NCI-H1930 (cell line): ENCODE results near the gene ZMAT5.

ENCODE experiments used
- DNase-seq, 2 experiments: peaks; one replicate each; lab custom pipeline; 2025; lab: John Stamatoyannopoulos, UW

ZMAT5 gene

GRCh38 chr22:29706486-29706885, 60.3 kb downstream of the ZMAT5 start:
- DNase-seq, result no peak

GRCh38 chr22:29705651-29706050, 61.2 kb downstream of the ZMAT5 start:
- no peak for DNase-seq

DNA sequence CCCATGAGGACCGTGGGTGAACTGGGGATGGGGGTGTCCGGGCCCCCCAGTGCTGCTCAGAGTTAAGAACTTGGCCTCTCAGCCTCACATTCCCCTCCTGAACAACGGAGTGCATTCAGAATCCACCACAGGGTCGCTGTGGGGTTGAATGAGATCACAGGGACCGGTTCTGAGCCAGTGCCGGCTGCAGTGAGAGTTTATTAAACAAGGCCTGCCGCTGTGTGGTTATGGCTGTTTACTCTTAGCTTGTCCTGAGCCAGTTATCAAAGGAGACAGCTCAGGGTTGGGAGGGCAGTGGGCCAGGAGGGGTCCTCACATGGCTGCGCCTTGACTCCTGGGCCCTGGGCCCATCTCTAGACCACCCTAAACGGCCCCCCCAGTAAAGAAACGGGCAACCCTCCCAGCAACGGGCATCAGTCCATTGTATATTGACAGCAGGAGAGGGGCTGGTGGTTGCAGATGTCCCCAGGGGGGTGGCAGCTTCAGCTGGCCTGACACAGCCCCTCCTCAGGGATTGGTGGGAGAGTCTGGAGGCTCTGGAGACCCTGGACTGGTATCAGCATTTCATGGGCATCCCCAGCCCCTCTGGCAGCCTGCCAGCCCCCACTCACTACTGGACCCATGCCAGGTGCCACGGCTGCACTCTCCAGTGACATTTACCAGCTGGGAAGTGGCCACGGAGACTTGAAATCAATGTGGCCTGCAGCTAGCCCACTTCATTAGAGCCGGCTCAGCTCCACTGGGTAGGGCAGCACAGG, 62.1 kb downstream of the ZMAT5 start:
- DNase-seq, result no peak

DNA sequence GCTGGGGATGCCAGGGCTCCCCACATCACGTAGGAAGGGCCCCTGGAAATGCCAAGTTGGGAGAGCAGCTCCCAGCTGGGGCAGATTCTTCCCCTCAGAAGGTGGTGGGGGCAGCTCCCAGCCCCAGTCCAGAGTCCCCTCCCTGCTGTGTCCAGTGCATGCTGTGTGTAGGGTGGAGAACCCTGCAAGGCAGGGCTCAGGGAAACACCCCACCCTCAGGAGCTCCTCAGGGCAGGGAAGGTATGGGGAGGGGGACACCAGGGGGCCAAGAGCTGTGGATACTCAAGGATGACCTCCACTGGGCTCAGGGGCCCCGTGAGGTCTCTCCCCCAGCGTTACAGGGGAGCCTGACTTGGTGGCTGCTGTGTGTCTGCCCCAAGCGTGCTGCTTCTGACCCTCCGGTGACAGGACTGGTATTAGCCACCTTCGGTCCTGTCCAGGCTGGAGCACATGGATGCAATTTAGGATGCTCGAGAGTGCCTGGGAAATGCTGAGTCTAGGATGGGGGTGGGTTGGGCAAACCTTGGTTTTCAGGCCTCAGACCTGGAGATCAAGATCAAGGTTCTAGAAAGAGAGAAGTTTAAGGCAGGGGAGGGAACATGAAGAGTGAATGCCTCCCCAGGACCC, 63.1 kb downstream of the ZMAT5 start:
- DNase-seq, result no peak

DNA sequence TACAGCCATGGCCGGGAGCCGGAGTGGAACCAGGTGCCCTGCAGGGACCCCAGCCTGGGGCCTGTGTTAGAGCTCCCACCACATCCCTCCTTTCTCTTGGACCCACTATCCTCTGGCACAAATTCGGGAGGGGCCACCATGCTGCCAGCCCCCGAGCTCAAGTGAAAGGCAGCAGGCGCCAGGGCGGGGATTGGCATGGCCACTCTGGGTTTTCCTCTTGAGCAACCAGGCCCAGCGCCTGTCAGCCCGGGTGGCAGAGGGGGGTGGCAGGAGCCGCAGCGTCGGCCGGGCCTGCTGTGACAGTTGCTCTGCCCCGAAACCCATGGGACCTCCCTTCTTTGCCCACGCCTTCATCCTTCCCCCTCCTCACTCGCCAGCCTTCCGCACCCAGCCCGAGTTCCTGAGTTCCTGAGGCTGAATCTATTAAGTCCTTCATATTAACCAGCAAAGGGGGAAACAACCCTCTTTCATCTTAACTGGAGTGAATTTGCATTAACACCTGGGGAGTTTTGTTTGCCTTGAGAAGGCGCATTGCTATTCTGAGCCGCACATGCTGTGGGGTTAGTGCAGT, 63.8 kb downstream of the ZMAT5 start:
- no peak for DNase-seq

GRCh38 chr22:29702000-29702930, 64.5 kb downstream of the ZMAT5 start:
- no peak for DNase-seq

DNA sequence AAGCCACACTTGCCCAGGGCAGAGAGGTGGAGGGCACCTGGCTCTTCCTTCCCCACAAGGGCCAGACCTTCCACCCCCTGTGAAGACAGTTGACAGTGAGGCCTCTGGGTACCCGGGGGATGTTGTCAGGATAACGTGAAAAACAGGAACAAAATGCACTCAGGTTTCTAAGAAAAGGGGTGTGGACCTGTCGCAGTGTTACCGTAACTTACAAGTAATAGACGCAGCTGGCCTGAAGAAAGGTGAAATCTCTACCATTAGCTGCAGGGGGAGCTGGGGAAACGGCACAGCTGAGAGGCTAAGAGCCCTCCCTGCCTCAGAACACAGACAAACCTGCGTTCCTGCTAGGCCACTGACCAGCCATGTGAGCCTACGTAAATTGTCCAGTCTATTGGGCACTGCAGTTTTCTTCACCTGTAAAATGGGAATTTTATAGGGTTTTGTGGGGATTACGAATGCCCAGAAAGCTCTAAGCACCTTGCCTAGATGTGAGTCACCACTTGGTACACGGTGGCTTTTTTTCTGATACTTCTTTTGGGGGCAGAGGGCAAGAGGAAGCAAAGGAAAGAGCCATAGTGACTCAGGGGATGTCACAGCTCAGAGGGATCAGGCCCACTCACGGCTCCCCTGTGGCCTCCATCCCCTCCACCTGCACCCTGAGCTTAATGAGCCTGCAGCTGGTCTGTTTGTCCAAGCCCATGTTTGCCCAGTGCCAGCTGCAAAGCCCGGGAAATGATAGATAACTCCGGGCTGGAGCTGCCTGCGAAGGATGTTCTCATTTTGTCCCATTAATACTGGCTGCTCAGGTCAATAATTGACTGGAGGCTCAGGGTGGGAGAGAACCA, 65.4 kb downstream of the ZMAT5 start:
- no peak for DNase-seq

DNA sequence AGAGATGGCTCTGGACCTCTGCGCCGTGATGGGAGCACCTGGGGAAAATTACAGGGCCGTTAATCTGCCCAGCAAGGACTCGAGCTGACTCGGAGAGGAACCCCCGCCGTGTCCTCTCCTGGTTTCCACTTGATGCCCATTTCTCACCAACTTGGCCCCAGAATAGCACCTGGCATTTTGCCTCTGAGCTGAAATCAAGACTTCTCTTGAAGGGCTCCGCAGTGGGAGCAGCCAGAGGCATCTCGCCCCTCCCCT, 66.0 kb downstream of the ZMAT5 start:
- no peak for DNase-seq

DNA sequence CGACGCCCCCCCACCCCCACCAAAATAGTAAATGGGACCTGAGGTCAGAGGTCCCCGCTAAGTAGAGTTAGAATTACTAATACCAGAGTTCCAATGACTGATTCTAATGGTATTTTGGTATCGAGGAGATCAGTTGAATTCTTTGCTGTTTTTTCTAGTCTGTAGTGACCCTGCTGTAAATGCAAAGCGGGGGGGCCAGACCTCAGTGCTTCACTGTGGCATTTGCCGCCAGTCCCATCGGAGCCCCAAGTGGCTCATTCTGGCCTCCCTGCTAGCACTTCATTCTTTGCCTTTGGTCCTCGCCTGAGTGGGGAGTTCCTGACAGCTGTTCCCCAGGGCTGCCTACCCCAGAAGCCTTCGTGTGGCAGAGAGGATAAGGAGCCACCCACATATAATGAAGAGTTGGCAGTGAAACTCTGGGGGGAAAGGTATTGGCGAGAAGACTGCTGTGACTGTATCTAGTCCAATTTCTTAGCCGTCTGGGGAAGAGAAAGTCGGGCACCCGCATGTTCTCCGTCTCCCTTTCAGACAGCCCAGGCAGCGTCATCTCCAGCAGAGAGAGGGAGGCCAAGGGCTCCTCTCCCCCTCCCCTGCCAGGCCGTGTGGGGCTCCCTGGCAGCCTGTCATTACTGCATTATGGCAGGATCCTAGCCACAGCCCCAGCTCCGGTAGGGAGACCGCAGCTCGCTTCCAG, 66.5 kb downstream of the ZMAT5 start:
- DNase-seq, result no peak

- DNase-seq, result no peak
Observed at GRCh38 chr22:29697853-29698598, 68.8 kb downstream of the ZMAT5 start.

DNA sequence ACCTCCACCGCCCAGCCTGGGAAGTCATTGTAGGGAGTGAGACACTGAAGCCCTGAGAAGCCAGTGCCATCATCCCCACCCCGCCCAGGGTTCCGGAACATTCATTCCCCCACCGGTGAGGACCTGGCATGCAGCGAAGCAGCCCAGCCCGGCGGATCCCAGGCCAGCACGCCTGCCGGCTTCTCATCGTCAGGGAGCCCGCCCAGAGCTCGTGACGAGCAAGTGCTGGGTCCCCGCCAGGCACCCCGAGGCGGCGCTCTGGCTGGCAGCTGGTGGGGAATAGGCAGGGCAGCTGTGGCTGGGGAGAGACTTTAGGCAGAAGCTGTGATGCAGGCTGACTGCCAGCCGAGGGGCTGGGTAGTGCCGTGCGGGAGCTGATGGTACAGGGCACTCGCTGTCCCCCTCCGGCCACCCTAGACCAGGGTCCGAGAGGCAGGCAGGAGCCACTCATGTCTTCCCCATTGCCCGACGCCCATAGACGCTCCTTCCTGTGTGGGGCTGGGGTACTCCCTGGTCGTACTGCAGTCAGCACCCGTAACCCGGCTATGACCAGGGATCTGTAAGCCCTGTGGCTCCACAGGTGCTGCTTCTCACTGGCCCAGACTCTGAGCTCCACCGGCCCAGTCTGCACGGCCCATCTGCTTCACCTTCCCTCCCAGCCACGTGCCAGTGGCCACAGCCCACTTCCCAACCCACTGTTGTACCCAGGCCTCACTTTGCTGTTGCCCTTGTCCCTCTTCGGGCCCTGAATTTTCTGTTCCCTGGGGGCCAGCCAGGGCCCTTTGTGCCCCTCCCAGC, 71.5 kb downstream of the ZMAT5 start:
- DNase-seq, result no peak

- no peak for DNase-seq
Observed at GRCh38 chr22:29693671-29694070, 73.1 kb downstream of the ZMAT5 start.

DNA sequence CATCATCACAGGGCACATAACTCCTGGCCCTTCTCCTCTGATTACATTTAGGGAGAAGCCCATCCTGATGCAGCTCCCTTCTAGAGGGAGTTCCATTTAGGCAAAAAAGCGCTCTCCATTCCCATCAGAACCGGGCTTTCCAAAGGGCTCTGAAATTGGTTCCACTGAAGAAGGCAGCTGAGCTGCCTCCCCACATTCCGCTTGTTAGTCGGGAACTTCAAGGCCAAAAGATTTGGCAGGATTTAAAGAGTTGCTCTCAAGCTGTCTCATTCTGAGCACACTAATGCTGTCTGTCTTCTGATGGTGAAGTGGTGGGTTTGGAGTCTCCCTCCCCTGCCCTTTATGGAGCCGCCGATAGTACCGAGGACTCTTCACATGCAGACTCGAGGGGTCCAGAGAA, 73.6 kb downstream of the ZMAT5 start:
- no peak for DNase-seq

DNA sequence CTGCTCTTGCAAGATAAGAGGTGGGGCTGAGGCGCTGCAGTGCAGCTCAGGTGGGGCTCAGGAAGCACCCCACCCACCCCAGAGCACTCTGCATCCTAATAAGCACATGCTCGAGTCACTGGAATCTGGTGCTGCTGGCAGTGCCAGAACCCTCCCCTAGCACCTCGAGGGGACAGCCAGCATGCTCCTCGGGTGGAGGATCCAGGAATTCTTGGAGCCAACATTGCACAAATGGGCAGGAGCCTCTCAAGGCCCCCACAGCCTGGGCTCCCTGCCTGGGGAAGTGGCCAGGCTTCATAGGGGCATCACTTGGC, 74.5 kb downstream of the ZMAT5 start:
- no peak for DNase-seq

DNA sequence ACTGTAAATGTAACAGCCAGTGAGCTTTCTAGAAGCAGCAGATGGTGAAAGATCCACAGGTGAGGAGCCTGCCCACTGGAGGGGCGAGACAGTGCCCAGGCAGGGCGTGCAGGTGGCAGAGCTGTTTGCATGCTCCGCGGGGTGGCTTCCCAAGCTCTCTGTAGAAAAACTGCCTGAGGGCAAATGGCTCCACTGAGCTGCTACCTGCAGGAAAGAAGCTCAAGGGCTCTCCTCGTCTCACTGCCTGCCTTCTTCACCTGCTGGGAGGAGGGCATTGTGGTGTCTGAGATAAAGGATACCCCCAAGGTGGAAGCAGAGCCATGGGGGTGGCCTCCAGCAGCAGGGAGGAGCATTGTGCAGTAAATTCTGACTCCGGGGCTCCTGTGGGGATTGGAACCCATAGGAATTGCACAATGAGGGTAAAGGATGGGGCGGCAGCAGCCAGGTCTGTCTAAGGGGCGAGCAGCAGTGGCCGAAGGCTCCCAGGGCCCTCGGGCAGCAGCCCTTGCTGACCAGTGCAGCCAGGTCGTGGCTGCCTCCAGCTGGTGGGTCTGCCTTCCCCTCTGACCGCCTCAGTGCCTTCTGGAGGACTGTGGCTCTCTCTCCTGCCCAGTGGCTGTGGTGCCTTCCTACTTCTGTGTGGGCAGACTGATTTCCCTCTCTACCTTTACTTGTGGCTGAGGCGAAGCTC, 75.0 kb downstream of the ZMAT5 start:
- no peak for DNase-seq

DNA sequence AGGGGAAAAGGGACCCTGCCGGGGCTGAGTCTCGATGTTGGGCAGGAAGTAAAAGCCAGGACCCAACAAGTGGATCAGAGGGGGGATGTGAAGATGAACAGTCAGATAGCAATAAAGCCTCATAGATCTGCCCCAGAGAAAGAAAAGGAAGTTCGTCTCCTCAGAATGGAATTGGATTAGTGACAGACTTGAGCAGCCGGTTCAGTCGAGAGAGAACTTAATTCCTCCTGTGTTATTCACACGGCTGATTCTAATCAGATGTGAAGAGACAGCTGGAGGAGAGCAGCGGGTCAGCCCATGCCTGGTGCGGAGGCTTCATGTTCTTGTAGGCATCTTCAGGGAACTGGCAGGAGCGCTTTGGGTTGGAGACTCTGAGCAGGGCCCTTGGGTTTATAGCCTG, 76.3 kb downstream of the ZMAT5 start:
- no peak for DNase-seq

- DNase-seq, result no peak
Observed at GRCh38 chr22:29689880-29690213, 77.0 kb downstream of the ZMAT5 start.

GRCh38 chr22:29689206-29689879, 77.5 kb downstream of the ZMAT5 start:
- DNase-seq, result no peak

DNA sequence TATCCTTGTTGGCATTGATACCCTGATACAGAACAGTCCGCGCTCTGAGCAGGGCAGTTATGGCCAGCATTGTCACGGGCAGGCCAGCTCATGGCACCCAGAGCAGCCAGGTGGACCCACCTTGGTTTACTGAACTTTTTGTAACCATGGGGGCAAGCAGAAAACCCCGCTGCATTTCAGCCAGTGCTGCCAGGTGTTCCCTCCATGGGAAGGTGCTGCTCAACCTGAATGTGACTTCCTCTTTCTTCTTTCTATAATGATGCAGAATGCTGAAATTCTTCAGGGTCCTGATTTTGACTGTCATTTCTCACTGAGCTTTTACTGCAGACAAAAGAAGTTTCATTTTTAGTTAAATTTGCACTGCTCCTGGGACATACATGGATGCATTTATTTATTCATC, 82.6 kb downstream of the ZMAT5 start:
- no peak for DNase-seq
